KMS-11 (cell line): ENCODE results near the gene LARGE1.

Experiments
- H2AFZ ChIP-seq: fragments of 200-600 bp; sonication (generic); 2 replicates; pipeline ENCODE4 v1.6.1; 2016; ENCODE audit warnings: antibody characterized with exemption, mixed run types, low read depth
- H3K27ac ChIP-seq: fragments of 200-600 bp; sonication (generic); 2 replicates; pipeline ENCODE4 v1.6.1; 2016; ENCODE audit warnings: mild to moderate bottlenecking, mixed run types
- H3K27me3 ChIP-seq: fragments of 200-600 bp; sonication (generic); 2 replicates; pipeline ENCODE4 v1.6.1; 2017; ENCODE audit warnings: mild to moderate bottlenecking, low read depth, mixed run types, moderate library complexity; ENCODE audit not compliant: insufficient read depth
- H3K36me3 ChIP-seq: fragments of 200-600 bp; sonication (generic); 2 replicates; pipeline ENCODE4 v1.6.1; 2017; ENCODE audit warnings: mild to moderate bottlenecking, mixed run types; ENCODE audit not compliant: insufficient read depth
- H3K4me1 ChIP-seq: fragments of 200-600 bp; sonication (generic); 2 replicates; pipeline ENCODE4 v1.6.1; 2016; ENCODE audit warnings: mild to moderate bottlenecking, low read depth, mixed run types; ENCODE audit not compliant: poor library complexity, severe bottlenecking
- H3K4me2 ChIP-seq: fragments of 200-600 bp; sonication (generic); 2 replicates; pipeline ENCODE4 v1.7.0; 2016; ENCODE audit warnings: mild to moderate bottlenecking, mixed run types
- H3K4me3 ChIP-seq: fragments of 200-600 bp; sonication (generic); IDR thresholded peaks from 2 replicates; pipeline ENCODE4 v1.6.1; 2017; ENCODE audit warnings: low read depth, low read length, mixed read lengths; ENCODE audit not compliant: insufficient read depth
- H3K79me2 ChIP-seq: fragments of 200-600 bp; sonication (generic); 2 replicates; pipeline ENCODE4 v1.6.1; 2016; ENCODE audit warnings: low read depth, mixed run types; ENCODE audit not compliant: insufficient read depth
- H3K9ac ChIP-seq: fragments of 200-600 bp; sonication (generic); 2 replicates; pipeline ENCODE4 v1.6.1; 2016; ENCODE audit warnings: mild to moderate bottlenecking, mixed run types
- H4K20me1 ChIP-seq: fragments of 200-600 bp; sonication (generic); 2 replicates; pipeline ENCODE4 v1.6.1; 2016; ENCODE audit warnings: mild to moderate bottlenecking, mixed run types; ENCODE audit not compliant: insufficient read depth
- CTCF ChIP-seq: fragments of 200-600 bp; sonication (generic); conservative IDR thresholded peaks from 2 replicates; pipeline ENCODE4 v1.6.1; 2017; ENCODE audit warnings: low read depth, mild to moderate bottlenecking, antibody characterized with exemption, low read length, moderate library complexity, mixed read lengths

Gene LARGE1

GRCh38 chr22:33579448-33580093, 340.7 kb downstream of the LARGE1 start:
- H3K4me1 ChIP-seq, result no peaks in the 10 kb centered on the region
- H3K27ac ChIP-seq, result no peak overlapping the region
- no peaks in the 10 kb centered on the region for H3K79me2 ChIP-seq
- TF ChIP-seq CTCF, result peak; percentile 82
- no peaks in the 10 kb centered on the region for H4K20me1 ChIP-seq
- no peaks in the 10 kb centered on the region for H3K36me3 ChIP-seq
- no peak overlapping the region for H3K9ac ChIP-seq
- no peak overlapping the region for H3K4me3 ChIP-seq
- no peaks in the 10 kb centered on the region for H3K27me3 ChIP-seq
- no peak overlapping the region for H3K4me2 ChIP-seq
- no peak overlapping the region for H2AFZ ChIP-seq

- H4K20me1 ChIP-seq, result no peaks in the 10 kb centered on the region
- no peak for TF ChIP-seq CTCF
- no peak overlapping the region for H3K27ac ChIP-seq
- H3K36me3 ChIP-seq, result no peaks in the 10 kb centered on the region
- no peak overlapping the region for H2AFZ ChIP-seq
- no peak overlapping the region for H3K4me2 ChIP-seq
- H3K79me2 ChIP-seq, result no peaks in the 10 kb centered on the region
- no peaks in the 10 kb centered on the region for H3K27me3 ChIP-seq
- H3K4me3 ChIP-seq, result no peak overlapping the region
- H3K4me1 ChIP-seq, result no peaks in the 10 kb centered on the region
- no peak overlapping the region for H3K9ac ChIP-seq
Observed at GRCh38 chr22:33578752-33579151, 341.5 kb downstream of the LARGE1 start.

- TF ChIP-seq CTCF, result no peak
- Histone ChIP-seq H3K4me2 (no peak overlapping the region), H3K79me2 (no peaks in the 10 kb centered on the region), H3K27me3 (no peaks in the 10 kb centered on the region), H4K20me1 (no peaks in the 10 kb centered on the region), H3K27ac (no peak overlapping the region), H3K4me1 (no peaks in the 10 kb centered on the region), H3K36me3 (no peaks in the 10 kb centered on the region), H3K9ac (no peak overlapping the region), H3K4me3 (no peak overlapping the region), H2AFZ (no peak overlapping the region)
Observed at GRCh38 chr22:33577862-33578411, 342.3 kb downstream of the LARGE1 start.

DNA sequence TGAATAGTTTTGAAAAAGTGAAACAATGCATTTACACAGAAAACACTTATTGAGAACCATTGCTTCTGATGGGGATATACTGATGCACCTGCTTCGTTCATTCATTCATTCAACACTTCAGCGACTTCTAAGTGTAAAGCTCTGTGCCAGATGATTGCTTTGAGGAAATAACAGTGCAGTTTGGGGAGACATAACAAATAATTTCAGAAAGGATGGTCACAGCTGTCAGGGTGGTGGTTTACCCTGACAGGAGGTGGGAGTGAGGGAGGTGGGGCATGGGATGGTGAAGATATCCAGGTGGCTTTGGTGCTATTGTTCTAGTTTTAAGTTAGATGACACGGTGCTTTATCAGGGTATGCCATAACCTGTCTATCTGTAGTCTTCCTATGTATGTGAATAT, 344.1 kb downstream of the LARGE1 start:
- H3K27me3 ChIP-seq, result no peaks in the 10 kb centered on the region
- no peaks in the 10 kb centered on the region for H3K36me3 ChIP-seq
- no peak for TF ChIP-seq CTCF
- H3K4me3 ChIP-seq, result no peak overlapping the region
- H3K79me2 ChIP-seq, result no peaks in the 10 kb centered on the region
- no peaks in the 10 kb centered on the region for H3K4me1 ChIP-seq
- no peaks in the 10 kb centered on the region for H4K20me1 ChIP-seq
- no peak overlapping the region for H2AFZ ChIP-seq
- no peak overlapping the region for H3K4me2 ChIP-seq
- no peak overlapping the region for H3K9ac ChIP-seq
- H3K27ac ChIP-seq, result no peak overlapping the region
